ENCODE measurements around the gene HOXA3.

DNA sequence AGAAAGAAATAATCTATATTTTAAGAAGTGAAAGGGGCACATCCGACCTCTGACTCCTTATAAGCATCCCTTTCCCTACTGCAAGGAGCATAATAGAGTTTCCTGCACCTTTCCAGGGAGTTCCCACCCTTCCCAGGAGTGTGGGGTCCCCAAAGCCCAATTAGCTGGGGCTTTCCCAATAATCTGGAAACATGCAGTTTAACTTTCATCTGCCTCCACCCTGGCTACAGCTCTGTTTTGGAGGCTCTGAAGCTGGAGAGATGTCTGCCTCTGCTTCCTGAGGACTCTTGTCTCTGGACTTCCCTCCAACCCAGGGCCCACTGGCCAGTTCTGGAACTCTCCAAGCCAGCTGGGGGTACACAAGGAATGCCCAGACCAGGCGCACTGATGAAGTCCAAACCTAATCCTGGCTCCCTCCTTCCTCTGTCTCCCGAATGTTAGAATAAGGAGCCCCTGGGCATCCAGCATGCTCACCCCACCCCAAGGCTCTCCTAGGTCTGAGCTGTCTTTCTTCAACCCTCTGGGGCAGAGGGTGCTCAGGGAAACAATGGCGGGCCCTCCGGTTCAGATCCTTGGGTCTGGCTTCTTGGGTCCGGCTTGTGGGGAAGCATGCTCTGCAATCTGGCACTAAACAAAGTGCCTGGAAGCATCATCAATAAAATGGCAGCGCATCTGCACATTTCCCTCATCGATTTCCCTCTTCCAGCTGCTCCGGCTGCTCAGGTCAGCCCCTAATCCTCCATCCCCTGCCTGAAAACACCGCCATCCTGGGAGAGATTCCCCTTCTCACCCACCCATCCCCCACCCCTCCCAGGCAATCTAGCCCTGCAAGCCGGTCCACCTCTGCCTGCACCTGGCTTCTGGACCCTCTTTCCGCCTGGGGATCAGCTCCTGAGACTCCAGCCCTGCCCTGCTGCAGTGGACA lies 35.2 kb downstream of the HOXA3 start:
- TF ChIP-seq, protein P1, sequence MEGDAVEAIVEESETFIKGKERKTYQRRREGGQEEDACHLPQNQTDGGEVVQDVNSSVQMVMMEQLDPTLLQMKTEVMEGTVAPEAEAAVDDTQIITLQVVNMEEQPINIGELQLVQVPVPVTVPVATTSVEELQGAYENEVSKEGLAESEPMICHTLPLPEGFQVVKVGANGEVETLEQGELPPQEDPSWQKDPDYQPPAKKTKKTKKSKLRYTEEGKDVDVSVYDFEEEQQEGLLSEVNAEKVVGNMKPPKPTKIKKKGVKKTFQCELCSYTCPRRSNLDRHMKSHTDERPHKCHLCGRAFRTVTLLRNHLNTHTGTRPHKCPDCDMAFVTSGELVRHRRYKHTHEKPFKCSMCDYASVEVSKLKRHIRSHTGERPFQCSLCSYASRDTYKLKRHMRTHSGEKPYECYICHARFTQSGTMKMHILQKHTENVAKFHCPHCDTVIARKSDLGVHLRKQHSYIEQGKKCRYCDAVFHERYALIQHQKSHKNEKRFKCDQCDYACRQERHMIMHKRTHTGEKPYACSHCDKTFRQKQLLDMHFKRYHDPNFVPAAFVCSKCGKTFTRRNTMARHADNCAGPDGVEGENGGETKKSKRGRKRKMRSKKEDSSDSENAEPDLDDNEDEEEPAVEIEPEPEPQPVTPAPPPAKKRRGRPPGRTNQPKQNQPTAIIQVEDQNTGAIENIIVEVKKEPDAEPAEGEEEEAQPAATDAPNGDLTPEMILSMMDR (IDR thresholded peaks at IDR 0.05), result no peak
- TF ChIP-seq POLR2AphosphoS5 (IDR thresholded peaks at IDR 0.05), result no peak

All from gastroesophageal sphincter (tissue), 3 donors.